Measurements from ENCODE around the gene CAST.

Gene CAST

GRCh38 chr5:96673127-96673526, 11.0 kb downstream of the CAST start:
- Histone ChIP-seq H3K27ac (ENCODE audit: low read depth, low read length, severe bottlenecking) (no peak overlapping the region), H3K36me3 (ENCODE audit: control insufficient read depth, insufficient read depth, low read length) (no peaks in the 10 kb centered on the region), H3K9me3 (ENCODE audit: control insufficient read depth, low read length) (no peaks in the 10 kb centered on the region), H3K4me1 (ENCODE audit: control insufficient read depth, insufficient read depth, low read length, poor library complexity, severe bottlenecking) (no peaks in the 10 kb centered on the region), H3K4me3 (ENCODE audit: extremely low read depth, insufficient read depth, low read length, poor library complexity, severe bottlenecking) (no peak overlapping the region)

- no peak overlapping the region for H3K4me3 ChIP-seq (ENCODE audit: extremely low read depth, insufficient read depth, low read length, poor library complexity, severe bottlenecking)
- H3K36me3 ChIP-seq (ENCODE audit: control insufficient read depth, insufficient read depth, low read length): no peaks in the 10 kb centered on the region
- no peaks in the 10 kb centered on the region for H3K4me1 ChIP-seq (ENCODE audit: control insufficient read depth, insufficient read depth, low read length, poor library complexity, severe bottlenecking)
- no CpG with 5 or more reads among the region's 1 CpG for WGBS, 2 experiments (ENCODE audit: insufficient coverage in 2 of 2)
- no peak overlapping the region for H3K27ac ChIP-seq (ENCODE audit: low read depth, low read length, severe bottlenecking)
- H3K9me3 ChIP-seq (ENCODE audit: control insufficient read depth, low read length): no peaks in the 10 kb centered on the region
Measured at GRCh38 chr5:96675882-96676281, 13.7 kb downstream of the CAST start.

- Histone ChIP-seq H3K4me1 (ENCODE audit: control insufficient read depth, insufficient read depth, low read length, poor library complexity, severe bottlenecking) (no peaks in the 10 kb centered on the region), H3K27ac (ENCODE audit: low read depth, low read length, severe bottlenecking) (no peak overlapping the region), H3K9me3 (ENCODE audit: control insufficient read depth, low read length) (no peaks in the 10 kb centered on the region), H3K36me3 (ENCODE audit: control insufficient read depth, insufficient read depth, low read length) (no peaks in the 10 kb centered on the region), H3K4me3 (ENCODE audit: extremely low read depth, insufficient read depth, low read length, poor library complexity, severe bottlenecking) (no peak overlapping the region)
- 95 to 100% methylated on average over 1 to 2 of the region's 2 CpGs for WGBS, 2 experiments (ENCODE audit: insufficient coverage in 2 of 2)
Measured at GRCh38 chr5:96677496-96677895, 15.3 kb downstream of the CAST start.

- H3K9me3 ChIP-seq (ENCODE audit: control insufficient read depth, low read length): no peaks in the 10 kb centered on the region
- WGBS, 2 experiments (ENCODE audit: insufficient coverage in 2 of 2): 72% methylated on average over 2 of the region's 4 CpGs; no CpG with 5 or more reads in 1 of the 2 experiments
- H3K27ac ChIP-seq (ENCODE audit: low read depth, low read length, severe bottlenecking): no peak overlapping the region
- H3K4me3 ChIP-seq (ENCODE audit: extremely low read depth, insufficient read depth, low read length, poor library complexity, severe bottlenecking): no peak overlapping the region
- H3K4me1 ChIP-seq (ENCODE audit: control insufficient read depth, insufficient read depth, low read length, poor library complexity, severe bottlenecking): no peaks in the 10 kb centered on the region
- H3K36me3 ChIP-seq (ENCODE audit: control insufficient read depth, insufficient read depth, low read length): no peaks in the 10 kb centered on the region
Measured at GRCh38 chr5:96679293-96679692, 17.1 kb downstream of the CAST start.

GRCh38 chr5:96680759-96681470, 18.7 kb downstream of the CAST start:
- H3K9me3 ChIP-seq (ENCODE audit: control insufficient read depth, low read length): no peaks in the 10 kb centered on the region
- H3K27ac ChIP-seq (ENCODE audit: low read depth, low read length, severe bottlenecking): no peak overlapping the region
- no peaks in the 10 kb centered on the region for H3K4me1 ChIP-seq (ENCODE audit: control insufficient read depth, insufficient read depth, low read length, poor library complexity, severe bottlenecking)
- 93 to 95% methylated on average over 4 to 7 of the region's 11 CpGs for WGBS, 2 experiments (ENCODE audit: insufficient coverage in 2 of 2)
- no peaks in the 10 kb centered on the region for H3K36me3 ChIP-seq (ENCODE audit: control insufficient read depth, insufficient read depth, low read length)
- no peak overlapping the region for H3K4me3 ChIP-seq (ENCODE audit: extremely low read depth, insufficient read depth, low read length, poor library complexity, severe bottlenecking)

- Histone ChIP-seq H3K4me3 (ENCODE audit: extremely low read depth, insufficient read depth, low read length, poor library complexity, severe bottlenecking) (no peak overlapping the region), H3K36me3 (ENCODE audit: control insufficient read depth, insufficient read depth, low read length) (no peaks in the 10 kb centered on the region), H3K4me1 (ENCODE audit: control insufficient read depth, insufficient read depth, low read length, poor library complexity, severe bottlenecking) (no peaks in the 10 kb centered on the region), H3K9me3 (ENCODE audit: control insufficient read depth, low read length) (no peaks in the 10 kb centered on the region), H3K27ac (ENCODE audit: low read depth, low read length, severe bottlenecking) (no peak overlapping the region)
- no CpG with 5 or more reads among the region's 1 CpG for WGBS, 2 experiments (ENCODE audit: insufficient coverage in 2 of 2)
Measured at GRCh38 chr5:96683392-96683791, 21.2 kb downstream of the CAST start.

- H3K4me3 ChIP-seq (ENCODE audit: extremely low read depth, insufficient read depth, low read length, poor library complexity, severe bottlenecking): no peak overlapping the region
- H3K9me3 ChIP-seq (ENCODE audit: control insufficient read depth, low read length): no peaks in the 10 kb centered on the region
- no peak overlapping the region for H3K27ac ChIP-seq (ENCODE audit: low read depth, low read length, severe bottlenecking)
- no peaks in the 10 kb centered on the region for H3K4me1 ChIP-seq (ENCODE audit: control insufficient read depth, insufficient read depth, low read length, poor library complexity, severe bottlenecking)
- H3K36me3 ChIP-seq (ENCODE audit: control insufficient read depth, insufficient read depth, low read length): no peaks in the 10 kb centered on the region
Measured at GRCh38 chr5:96683810-96684209, 21.6 kb downstream of the CAST start.

GRCh38 chr5:96687080-96687479, 24.9 kb downstream of the CAST start:
- no peak overlapping the region for H3K4me3 ChIP-seq (ENCODE audit: extremely low read depth, insufficient read depth, low read length, poor library complexity, severe bottlenecking)
- no peak overlapping the region for H3K27ac ChIP-seq (ENCODE audit: low read depth, low read length, severe bottlenecking)
- H3K9me3 ChIP-seq (ENCODE audit: control insufficient read depth, low read length): no peaks in the 10 kb centered on the region
- WGBS, 2 experiments (ENCODE audit: insufficient coverage in 2 of 2): 94 to 98% methylated on average over 5 of the region's 5 CpGs
- H3K36me3 ChIP-seq (ENCODE audit: control insufficient read depth, insufficient read depth, low read length): no peaks in the 10 kb centered on the region
- no peaks in the 10 kb centered on the region for H3K4me1 ChIP-seq (ENCODE audit: control insufficient read depth, insufficient read depth, low read length, poor library complexity, severe bottlenecking)

GRCh38 chr5:96687812-96688453, 25.8 kb downstream of the CAST start:
- WGBS, 2 experiments (ENCODE audit: insufficient coverage in 2 of 2): 23 to 31% methylated on average over 3 of the region's 5 CpGs
- no peak overlapping the region for H3K27ac ChIP-seq (ENCODE audit: low read depth, low read length, severe bottlenecking)
- H3K4me3 ChIP-seq (ENCODE audit: extremely low read depth, insufficient read depth, low read length, poor library complexity, severe bottlenecking): no peak overlapping the region
- H3K36me3 ChIP-seq (ENCODE audit: control insufficient read depth, insufficient read depth, low read length): no peaks in the 10 kb centered on the region
- no peaks in the 10 kb centered on the region for H3K4me1 ChIP-seq (ENCODE audit: control insufficient read depth, insufficient read depth, low read length, poor library complexity, severe bottlenecking)
- no peaks in the 10 kb centered on the region for H3K9me3 ChIP-seq (ENCODE audit: control insufficient read depth, low read length)

- H3K9me3 ChIP-seq (ENCODE audit: control insufficient read depth, low read length): no peaks in the 10 kb centered on the region
- no peak overlapping the region for H3K4me3 ChIP-seq (ENCODE audit: extremely low read depth, insufficient read depth, low read length, poor library complexity, severe bottlenecking)
- no peaks in the 10 kb centered on the region for H3K4me1 ChIP-seq (ENCODE audit: control insufficient read depth, insufficient read depth, low read length, poor library complexity, severe bottlenecking)
- no peak overlapping the region for H3K27ac ChIP-seq (ENCODE audit: low read depth, low read length, severe bottlenecking)
- WGBS, 2 experiments (ENCODE audit: insufficient coverage in 2 of 2): 60 to 71% methylated on average over 1 of the region's 1 CpG
- no peaks in the 10 kb centered on the region for H3K36me3 ChIP-seq (ENCODE audit: control insufficient read depth, insufficient read depth, low read length)
Measured at GRCh38 chr5:96690861-96691260, 28.7 kb downstream of the CAST start.

GRCh38 chr5:96691503-96692303, 29.5 kb downstream of the CAST start:
- WGBS, 2 experiments (ENCODE audit: insufficient coverage in 2 of 2): 57% methylated on average over 1 of the region's 2 CpGs; no CpG with 5 or more reads in 1 of the 2 experiments
- H3K4me1 ChIP-seq (ENCODE audit: control insufficient read depth, insufficient read depth, low read length, poor library complexity, severe bottlenecking): no peaks in the 10 kb centered on the region
- H3K36me3 ChIP-seq (ENCODE audit: control insufficient read depth, insufficient read depth, low read length): no peaks in the 10 kb centered on the region
- no peaks in the 10 kb centered on the region for H3K9me3 ChIP-seq (ENCODE audit: control insufficient read depth, low read length)
- H3K4me3 ChIP-seq (ENCODE audit: extremely low read depth, insufficient read depth, low read length, poor library complexity, severe bottlenecking): no peak overlapping the region
- no peak overlapping the region for H3K27ac ChIP-seq (ENCODE audit: low read depth, low read length, severe bottlenecking)

Measured in mesodermal cell (in vitro differentiated cells).